ENCODE data around the gene SRPX2.

Gene SRPX2, protein sequence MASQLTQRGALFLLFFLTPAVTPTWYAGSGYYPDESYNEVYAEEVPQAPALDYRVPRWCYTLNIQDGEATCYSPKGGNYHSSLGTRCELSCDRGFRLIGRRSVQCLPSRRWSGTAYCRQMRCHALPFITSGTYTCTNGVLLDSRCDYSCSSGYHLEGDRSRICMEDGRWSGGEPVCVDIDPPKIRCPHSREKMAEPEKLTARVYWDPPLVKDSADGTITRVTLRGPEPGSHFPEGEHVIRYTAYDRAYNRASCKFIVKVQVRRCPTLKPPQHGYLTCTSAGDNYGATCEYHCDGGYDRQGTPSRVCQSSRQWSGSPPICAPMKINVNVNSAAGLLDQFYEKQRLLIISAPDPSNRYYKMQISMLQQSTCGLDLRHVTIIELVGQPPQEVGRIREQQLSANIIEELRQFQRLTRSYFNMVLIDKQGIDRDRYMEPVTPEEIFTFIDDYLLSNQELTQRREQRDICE

DNA sequence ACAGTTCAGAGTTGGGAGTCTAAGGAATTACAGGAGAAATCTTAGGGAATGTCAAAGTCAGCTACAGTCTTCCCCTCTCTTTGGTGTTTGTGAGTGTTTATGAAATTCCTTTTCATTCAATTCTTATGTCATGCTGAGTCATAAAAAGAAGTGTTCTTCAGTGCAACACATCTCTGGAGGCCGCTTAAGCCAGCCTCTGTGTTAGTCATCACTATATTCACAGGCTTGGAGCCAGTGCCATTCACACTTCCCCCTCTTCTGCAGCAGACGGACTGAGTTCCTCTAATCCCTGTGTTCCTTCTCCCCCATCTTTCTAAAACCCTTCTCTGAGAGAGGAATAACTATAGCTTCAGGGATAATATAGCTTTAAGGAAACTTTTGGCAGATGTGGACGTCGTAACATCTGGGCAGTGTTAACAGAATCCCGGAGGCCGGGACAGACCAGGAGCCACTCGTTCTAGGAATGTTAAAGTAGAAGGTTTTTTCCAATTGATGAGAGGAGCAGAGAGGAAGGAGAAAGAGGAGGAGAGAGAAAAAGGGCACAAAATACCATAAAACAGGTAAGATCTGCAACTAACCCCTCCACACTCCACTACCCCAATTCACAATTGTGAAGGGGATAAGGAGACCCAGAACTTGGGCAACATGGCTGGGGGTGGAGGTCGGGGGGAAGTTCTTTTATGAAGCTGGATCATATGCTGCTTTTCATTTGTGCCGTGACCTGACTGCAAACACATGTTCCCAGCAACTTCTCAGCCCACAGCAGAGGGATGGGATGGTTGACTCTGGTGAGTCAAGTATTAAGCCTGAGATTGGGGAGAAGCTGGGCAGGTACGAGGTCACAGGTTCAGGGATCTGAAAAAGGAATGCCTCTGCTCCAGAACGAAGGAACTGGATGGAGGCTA lies at the start of gene SRPX2:
TSS of gene SRPX2 (plus strand) at position 244 of the 905 bp plus-strand sequence. CDS start 2,124 bp downstream, outside the sequence.
- no peak for DNase-seq (ENCODE audit: low read depth in 2 of 2, low spot score in 1 of 2)

DNA sequence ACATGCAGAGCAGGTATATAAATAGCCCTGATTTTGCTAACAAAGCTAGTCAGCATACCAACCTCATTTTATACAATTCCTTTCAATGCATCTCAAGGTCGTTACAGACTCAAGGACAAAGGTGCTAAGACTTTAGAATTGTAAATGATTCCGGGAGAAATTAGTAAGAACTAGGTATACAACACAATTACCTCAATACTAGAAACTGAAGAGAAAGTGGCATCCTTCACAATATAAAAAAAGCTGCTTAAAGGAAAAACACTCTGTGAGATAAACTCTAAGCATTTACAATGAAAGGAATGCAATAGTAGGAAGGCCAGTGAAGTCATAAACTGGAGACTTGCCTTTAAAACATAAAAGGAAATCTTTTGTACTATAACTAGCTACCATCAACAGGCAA lies 47.4 kb upstream of the SRPX2 start:
- no peak for DNase-seq (ENCODE audit: low read depth in 2 of 2, low spot score in 1 of 2)

DNA sequence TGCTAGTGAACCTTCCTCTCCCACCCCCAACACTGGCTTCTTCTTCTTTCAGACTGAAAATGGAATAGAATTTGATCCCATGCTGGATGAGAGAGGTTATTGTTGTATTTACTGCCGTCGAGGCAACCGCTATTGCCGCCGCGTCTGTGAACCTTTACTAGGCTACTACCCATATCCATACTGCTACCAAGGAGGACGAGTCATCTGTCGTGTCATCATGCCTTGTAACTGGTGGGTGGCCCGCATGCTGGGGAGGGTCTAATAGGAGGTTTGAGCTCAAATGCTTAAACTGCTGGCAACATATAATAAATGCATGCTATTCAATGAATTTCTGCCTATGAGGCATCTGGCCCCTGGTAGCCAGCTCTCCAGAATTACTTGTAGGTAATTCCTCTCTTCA lies 44.5 kb upstream of the SRPX2 start:
- DNase-seq (ENCODE audit: low read depth in 2 of 2, low spot score in 1 of 2), result no peak

DNA sequence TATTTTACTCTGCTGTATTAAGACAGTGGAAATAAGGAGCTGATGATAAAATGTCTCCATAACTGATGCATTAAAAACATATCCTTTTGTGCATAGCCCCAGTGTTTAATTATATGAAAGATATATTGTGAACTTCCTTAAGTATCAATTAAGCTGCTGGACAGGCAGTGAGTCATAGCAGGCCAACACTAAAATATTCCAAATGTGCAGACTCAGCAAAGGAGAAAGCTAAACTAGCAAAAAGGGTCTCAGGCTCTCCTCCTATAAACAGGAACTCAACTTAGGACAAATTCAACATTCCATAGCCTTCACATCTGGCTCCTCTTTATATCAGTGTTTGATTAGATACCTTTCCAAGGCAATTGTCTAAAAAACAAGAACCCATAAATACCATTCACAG lies 43.7 kb upstream of the SRPX2 start:
- DNase-seq (ENCODE audit: low read depth in 2 of 2, low spot score in 1 of 2), result no peak

DNA sequence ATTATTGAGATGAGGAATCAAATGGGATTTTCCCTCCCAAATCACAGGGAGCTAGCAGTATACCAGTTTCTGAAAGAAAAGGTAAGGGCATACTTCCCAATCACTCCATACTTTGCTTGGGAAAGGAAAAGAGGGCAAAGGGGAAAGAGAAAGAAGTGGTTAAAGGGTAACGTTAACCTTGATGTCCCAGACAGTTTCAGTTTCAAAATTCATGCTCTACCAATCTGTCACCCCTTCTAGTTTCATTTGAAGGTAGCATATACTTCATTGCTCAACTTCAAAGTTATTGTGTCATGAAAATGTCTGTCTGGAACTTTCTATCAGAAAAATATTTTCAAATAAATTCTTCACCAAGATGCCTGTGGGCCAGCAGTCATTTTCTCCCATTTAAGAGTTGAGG lies 43.2 kb upstream of the SRPX2 start:
- no peak for DNase-seq (ENCODE audit: low read depth in 2 of 2, low spot score in 1 of 2)

DNA sequence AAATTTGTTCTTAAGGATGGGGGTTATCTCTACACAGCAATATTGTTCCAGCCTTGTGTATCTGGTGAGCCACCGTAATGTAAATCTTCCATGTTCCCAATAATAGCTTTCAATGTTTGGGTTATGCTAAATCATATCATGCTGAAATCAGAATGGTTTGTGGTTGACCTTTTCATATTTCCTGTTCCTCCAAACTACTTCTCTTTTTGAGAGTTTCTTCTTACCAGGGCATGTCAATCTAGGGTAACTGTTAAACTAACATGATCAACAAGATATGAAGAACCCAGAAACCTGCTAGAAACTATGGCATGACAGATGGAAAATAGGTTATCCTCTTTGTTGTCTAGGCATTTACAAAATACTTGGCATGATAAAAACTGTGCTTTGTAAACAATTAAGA lies 37.2 kb upstream of the SRPX2 start:
- no peak for DNase-seq (ENCODE audit: low read depth in 2 of 2, low spot score in 1 of 2)

DNA sequence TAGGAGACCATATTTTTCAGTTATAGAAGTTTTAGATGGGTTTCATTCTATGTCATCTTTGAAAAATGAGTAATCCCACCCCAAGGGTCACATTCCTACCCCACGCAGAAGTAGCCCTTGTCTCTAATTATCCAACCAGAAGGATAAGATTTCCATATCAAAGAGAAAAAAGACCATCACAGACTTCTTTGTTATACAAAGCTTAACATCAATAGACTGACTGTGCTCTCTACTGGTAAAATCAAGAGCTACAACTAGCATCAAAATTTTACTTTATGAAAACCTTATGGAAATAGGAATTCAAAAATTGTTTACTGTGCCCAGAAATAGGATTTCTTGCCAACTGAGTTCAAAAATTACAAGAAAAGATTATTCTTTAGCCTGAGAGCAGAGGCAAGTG lies 34.4 kb upstream of the SRPX2 start:
- no peak for DNase-seq (ENCODE audit: low read depth in 2 of 2, low spot score in 1 of 2)

DNA sequence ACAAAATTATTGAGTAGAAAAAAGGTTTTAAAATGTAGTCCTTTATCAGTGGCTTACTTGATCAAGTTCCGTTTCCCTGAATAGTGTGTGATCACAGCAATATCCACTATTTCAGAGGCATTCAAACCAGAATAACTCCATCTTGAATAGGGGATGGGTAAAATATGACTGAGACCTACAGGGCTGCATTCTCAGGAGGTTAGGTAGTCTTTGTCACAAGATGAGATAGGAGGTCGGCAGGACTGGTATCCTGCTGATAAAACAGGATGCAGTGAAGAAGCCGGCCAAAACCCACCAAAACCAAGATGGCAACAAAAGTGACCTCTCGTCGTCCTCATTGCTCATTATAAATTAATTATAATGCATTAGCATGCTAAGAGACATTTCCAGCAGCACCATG lies 32.0 kb upstream of the SRPX2 start:
- no peak for DNase-seq (ENCODE audit: low read depth in 2 of 2, low spot score in 1 of 2)

DNA sequence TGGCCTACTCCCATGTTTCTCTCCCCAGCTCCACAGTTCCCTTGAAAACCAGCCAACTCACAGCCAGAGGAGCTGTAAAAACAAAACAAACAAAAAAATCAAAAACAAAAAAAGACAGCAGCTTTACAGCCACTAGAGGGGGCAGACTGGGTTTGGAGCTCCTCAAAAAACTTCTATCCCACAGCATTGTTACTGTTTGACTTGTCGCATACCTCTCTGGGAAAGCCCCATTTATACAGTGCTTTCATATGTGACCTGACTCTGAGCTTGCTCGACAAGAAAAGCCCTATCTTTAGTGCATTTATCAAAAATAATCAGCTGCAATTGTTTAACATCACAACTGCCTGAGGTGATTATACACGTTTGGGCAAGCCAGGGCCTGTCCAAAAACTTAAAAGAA lies 29.0 kb upstream of the SRPX2 start:
- DNase-seq (ENCODE audit: low read depth in 2 of 2, low spot score in 1 of 2), result no peak

DNA sequence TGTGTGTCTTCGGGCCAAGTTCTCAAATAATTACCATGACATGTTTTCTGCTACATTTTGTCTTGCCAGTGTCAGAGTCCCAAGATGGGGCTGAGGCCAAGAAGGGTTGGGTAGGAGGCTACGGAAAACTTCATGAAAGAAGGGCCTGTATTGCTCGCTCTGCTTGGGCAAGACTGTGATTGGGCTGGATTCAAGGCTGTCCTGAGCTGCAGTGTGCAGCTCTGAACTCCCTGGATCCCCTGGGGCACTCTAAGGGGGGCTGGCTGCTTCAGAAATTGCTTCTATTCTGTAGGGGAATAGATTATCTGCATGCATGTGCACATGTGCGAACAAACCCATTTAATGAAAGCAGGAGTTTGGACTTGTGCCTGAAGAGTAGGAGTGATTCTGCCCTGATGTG lies 21.0 kb upstream of the SRPX2 start:
- DNase-seq (ENCODE audit: low read depth in 2 of 2, low spot score in 1 of 2), result no peak

DNA sequence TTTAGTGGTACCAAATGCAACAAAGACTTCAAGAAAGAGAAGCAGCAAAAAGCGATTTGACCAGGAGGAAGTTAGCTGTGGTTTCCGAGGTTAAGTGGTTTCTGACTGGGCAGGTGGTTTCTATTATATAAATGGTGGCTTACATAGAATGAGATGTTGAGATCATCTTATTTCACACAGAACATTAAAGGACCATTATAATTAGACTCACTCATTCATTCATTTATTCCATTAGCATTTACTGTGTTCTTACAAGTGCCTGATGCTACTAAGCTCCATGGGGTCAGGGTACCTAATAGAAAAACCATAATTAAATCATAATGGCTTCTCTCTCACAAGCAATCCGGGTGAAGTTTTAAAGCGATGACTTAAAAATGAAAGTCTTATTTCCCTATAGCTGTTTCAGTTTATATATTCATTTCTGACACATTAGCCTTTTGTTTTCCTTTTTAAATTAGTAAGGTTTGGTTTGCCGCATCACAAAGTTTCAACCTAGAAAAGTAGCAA lies 18.0 kb upstream of the SRPX2 start:
- DNase-seq (ENCODE audit: low read depth in 2 of 2, low spot score in 1 of 2), result no peak

DNA sequence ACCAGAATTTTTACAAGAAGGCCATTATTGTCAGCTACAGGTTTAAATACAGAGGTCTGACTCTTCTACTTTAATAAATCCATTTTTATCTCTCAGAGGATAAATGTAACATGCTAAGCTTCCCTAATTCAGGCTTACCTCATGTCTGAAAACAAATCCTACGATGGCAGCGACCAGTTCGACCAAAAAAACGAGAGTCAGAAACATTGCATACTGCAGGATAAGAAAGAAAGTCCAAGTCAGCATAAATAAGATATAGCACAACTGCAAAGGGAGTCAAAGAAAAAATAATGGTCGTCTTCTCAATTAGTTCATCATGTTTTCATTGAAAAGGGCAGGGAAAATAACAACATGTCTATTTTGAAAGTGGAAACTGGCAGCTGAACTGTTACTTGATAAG lies 9.0 kb upstream of the SRPX2 start:
- DNase-seq (ENCODE audit: low read depth in 2 of 2, low spot score in 1 of 2), result no peak

DNA sequence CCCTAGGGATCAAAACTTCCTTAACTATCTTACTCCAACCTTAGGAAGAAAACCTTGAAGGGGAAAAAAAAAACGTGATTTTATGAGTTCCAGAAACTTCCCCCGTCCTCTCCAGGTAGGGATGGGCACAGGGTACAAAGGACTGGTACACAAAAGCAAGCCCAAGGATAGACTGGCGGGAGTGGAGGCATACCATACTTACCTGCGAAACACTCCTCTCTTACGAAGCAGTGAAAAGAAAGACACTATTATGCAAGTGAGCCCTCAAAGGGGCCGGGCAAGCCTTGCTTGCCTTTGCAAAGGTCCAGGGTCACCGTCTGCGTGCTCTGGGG lies 8.0 kb upstream of the SRPX2 start:
- no peak for DNase-seq (ENCODE audit: low read depth in 2 of 2, low spot score in 1 of 2)

DNA sequence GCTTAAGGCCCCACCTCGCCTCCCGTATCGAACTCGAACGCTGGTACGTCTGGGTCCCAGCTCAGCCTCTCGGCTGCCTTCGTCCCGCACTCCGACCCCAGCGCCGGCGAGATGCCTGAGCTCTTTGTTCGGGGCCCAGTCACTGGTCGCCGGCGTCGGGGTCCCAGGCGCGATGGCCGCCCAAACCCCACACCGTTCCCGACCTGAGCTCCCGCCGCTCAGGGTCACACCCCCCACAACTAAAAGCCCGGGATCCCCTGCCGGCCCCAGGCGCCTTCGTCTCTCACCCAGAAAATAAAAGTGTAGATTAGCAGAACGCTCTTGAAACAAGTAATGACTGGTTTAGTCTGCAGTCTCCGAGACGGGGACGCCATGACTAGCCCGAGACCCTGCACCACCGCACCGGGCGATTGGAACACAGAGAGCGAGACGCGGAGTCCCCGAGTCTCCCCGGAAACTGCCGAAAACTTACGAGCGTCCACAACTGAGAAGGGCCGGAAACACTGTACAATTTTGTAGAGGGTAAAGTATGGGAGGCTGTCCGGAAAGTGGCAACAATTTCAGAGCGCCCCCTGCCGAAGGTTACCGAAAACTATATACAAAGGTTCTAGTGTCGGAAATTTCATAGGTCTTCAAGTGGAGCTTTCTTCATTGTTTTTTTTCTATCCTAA lies 7.5 kb upstream of the SRPX2 start, which contains the start of gene TSPAN6:
TSS of gene TSPAN6 (minus strand) at position 486 of the 671 bp plus-strand sequence. CDS start at position 374, 112 bp downstream.
- peak; percentile 1 to 40 for DNase-seq (ENCODE audit: low read depth in 2 of 2, low spot score in 1 of 2)

DNA sequence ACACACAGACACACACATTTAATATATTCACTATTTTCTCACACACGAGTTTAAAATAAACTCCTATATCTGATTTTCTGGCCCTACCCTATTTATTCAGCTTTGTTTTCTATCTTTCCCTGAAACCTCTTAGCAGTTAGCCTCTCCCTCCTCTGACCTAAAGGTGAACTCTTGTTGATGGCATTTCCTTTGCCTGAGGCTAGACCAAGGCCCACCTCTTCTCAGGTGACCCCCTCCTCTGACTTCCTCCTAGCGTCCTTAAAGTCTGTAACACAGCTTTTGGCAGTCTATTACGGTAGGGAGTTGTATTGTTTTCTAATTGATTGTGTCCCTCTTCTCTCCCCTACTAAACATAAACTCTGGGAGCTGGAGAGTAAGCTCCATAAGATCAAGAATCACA lies 1.7 kb upstream of the SRPX2 start:
- no peak for DNase-seq (ENCODE audit: low read depth in 2 of 2, low spot score in 1 of 2)

DNA sequence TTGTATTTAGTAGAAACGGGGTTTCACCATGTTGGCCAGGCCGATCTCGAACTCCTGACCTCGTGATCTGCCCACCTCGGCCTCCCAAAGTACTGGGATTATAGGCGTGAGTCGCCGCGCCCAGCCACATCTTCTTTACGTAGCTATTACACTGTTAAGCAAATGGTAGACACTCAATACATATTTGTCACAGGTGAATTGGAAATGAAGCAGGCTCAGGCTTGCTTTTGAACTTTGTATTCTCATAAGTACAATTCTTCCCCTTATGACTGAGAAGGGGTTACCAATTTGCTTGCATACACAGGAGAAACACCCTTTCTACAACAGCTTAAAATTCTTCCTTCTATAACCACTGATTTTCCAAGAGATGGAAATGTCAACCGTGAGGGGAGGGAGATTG lies 787 bp upstream of the SRPX2 start:
- no peak for DNase-seq (ENCODE audit: low read depth in 2 of 2, low spot score in 1 of 2)

DNA sequence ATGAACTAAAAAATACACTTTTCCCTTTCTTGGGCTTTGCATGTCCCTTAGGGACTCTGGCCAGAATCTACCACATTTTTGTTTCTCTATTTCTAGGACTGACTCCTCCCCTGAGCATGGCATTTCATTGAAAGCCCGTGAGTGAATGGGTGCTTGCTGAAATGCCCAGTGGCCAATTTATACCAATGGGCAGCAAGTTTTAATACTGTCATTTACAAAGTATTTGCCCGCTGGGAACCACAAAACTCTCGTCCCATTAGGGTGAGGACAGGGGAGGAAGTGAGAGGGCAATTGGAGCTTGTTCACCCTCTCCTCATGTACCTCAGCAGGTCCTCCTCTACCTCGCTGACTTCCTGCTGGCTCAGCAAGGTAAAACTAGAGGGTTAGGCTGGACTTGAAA lies 1.1 kb downstream of the SRPX2 start:
- no peak for DNase-seq (ENCODE audit: low read depth in 2 of 2, low spot score in 1 of 2)

DNA sequence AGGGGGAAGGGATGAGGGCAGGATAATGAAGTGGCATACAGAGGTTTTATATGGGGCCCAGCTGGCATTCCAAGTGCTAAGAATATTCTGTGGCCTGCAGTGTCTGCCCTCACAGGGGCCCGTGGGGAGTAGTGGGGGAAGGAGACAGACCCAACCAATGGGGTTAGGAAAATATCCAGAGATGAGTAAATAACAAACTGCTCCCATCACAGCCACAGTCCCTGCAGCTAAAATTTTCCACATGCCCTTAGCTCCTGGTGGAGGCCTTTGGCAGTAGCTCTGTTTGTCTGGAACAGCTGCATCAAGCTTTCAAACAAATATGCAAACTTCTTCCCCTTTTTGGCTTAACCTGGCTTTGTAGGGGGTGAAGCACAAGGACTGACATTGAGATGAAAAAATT lies 3.1 kb downstream of the SRPX2 start:
- no peak for DNase-seq (ENCODE audit: low read depth in 2 of 2, low spot score in 1 of 2)

DNA sequence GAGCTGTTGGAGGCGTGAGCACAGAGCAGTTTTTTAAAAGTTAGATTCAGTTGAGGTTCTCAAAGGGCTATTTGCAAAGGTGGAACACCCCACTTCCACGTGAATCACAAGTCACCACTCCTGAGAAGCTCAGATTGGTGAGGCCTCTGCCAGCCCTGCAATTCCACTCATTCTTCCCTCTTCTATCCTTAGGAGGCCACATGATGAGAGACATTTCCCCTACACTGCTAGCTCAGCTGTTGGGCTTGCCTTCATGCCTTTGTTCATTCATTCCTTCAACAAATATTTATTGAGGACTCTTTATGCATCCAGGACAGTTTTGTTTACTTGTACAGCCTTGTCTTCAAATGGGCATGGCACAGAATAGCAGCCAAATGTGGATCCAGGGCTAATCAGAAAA lies 3.7 kb downstream of the SRPX2 start:
- DNase-seq (ENCODE audit: low read depth in 2 of 2, low spot score in 1 of 2), result no peak

DNA sequence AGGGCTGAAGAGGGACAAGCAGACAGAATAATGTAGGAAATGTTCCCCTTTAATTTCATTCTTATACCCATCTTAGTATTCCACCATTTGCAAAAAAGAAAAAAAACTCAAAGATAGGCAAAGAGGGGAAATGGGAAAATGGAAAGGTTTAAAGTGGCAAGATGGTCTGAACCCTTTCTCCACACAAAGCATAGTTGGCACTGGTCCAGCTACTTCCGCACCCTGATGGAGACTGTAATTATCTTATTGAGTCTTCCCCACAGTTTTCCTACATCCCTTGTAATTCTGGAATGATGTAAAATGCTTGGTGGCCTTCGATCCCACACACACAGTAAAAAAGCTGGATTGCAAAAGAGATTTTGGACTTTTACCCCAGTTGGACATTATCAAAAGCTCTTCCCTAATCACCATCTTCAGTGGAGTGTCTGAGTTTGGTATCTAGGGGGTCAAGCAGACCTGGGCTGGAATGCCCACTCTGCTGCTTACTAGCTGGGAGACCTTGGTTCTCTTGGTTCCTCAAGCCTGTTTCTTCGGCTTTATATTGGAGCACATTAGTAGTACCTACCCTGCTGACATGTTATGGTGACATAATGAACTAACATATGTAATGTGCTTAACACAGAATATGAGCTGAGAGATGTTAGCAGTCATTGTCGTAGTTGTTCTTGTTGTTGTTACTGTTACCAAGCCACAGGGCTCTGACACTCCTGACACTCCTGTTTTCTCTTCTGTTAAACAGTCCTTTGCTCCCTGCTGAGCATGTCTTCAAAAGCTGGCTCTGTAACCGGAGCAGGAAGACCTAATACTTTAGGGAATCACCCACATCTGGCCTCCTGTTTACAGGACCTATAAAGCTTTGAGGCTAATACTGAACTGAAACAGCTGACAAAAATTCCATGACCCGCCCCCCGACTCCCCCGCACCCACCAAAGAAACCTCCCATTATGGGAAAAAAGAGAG lies 4.7 kb downstream of the SRPX2 start:
- DNase-seq (ENCODE audit: low read depth in 2 of 2, low spot score in 1 of 2), result no peak
